ENCODE measurements around the gene RAMAC. TPM values are rescaled to one million over a fixed set of nuclear protein-coding genes. Genes with fewer than 3 reads are reported as not detected.
"Not testable (repeated sequence)": the region's sequence is repeated elsewhere in the genome, so short reads cannot be mapped to it uniquely, and the experiment has no call there.

Gene RAMAC
- total and polyA plus RNA-seq, 11 donors = 11.0 to 25.5 (median 14.9) TPM

DNA sequence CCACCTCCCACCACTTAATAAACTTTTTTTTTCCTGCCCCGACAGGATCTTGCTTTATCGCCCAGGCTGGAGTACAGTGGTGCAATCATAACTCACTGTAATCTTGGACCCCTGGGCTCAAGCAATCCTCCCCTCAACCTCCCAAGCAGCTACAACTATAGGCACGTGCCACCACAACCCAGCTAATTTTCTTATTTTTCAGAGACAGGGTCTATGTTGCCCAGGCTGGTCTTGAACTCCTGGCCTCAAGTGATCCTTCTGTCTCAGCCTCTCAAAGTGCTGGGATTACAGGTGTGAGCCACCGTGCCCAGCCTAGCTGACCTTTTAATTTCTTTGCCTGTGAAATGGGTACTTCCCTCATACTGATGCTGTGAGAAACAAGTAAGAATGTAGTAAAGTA, 29.4 kb downstream of the RAMAC start:
- 81 to 85% (median 82%) methylated on average over 4 of the region's 4 CpGs for WGBS, 4 donors
- H3K36me3 ChIP-seq = peaks cover 3 to 53% (median 45%) of the 10 kb centered on the region in 9 donors
- no peak overlapping the region for H3K27ac ChIP-seq

GRCh38 chr15:83016906-83017305, 30.9 kb downstream of the RAMAC start:
- Histone ChIP-seq H3K4me3 (no peak overlapping the region), H3K27me3 (no peaks in the 10 kb centered on the region), H3K27ac (no peak overlapping the region), H3K9me3 (no peaks in the 10 kb centered on the region), H3K4me1 (peaks cover 0 to 12% (median 7%) of the 10 kb centered on the region in 12 donors), H3K36me3 (peaks cover 3 to 66% (median 57%) of the 10 kb centered on the region in 9 donors)
- 80 to 88% (median 84%) methylated on average over 5 of the region's 5 CpGs for WGBS, 4 donors
- intact Hi-C loops (cut with DNase I) = loop anchor here in 6 of 10 donors (10.0 kb wide), 3 partner anchors 48 to 482 kb away; partner anchors contain the start of genes BTBD1 (in 4 of the 6) and HDGFL3 (in 2 of the 6)
- no peak for ATAC-seq
- DNase-seq = no peak
- no peak for TF ChIP-seq CTCF (IDR thresholded peaks at IDR 0.05)
- no peak for TF ChIP-seq POLR2A (IDR thresholded peaks at IDR 0.05)

More for the DNA sequence above, 29.4 kb downstream of the RAMAC start:
- Histone ChIP-seq H3K4me1 (peaks cover 0 to 20% (median 14%) of the 10 kb centered on the region in 12 donors), H3K9me3 (no peaks in the 10 kb centered on the region), H3K4me3 (no peak overlapping the region), H3K27me3 (no peaks in the 10 kb centered on the region)
- no peak for TF ChIP-seq POLR2A (IDR thresholded peaks at IDR 0.05)
- no peak for TF ChIP-seq CTCF (IDR thresholded peaks at IDR 0.05)
- no peak for DNase-seq
- ATAC-seq = no peak
- intact Hi-C loops (cut with DNase I) = loop anchor here in 6 of 10 donors (10.0 kb wide), 3 partner anchors 49 to 481 kb away; partner anchors contain the start of genes BTBD1 (in 4 of the 6) and HDGFL3 (in 2 of the 6)

- H3K4me3 ChIP-seq = no peak overlapping the region
- no peaks in the 10 kb centered on the region for H3K9me3 ChIP-seq
- peaks cover 3 to 78% (median 57%) of the 10 kb centered on the region in 9 donors for H3K36me3 ChIP-seq
- no peak for ATAC-seq
- H3K4me1 ChIP-seq = no peaks in the 10 kb centered on the region
- TF ChIP-seq CTCF (IDR thresholded peaks at IDR 0.05) (no peak), POLR2A (IDR thresholded peaks at IDR 0.05) (no peak)
- no peak for DNase-seq
- no peak overlapping the region for H3K27ac ChIP-seq
- WGBS, 4 donors = 87 to 95% (median 93%) methylated on average over 2 of the region's 2 CpGs
- intact Hi-C loops (cut with DNase I) = loop anchor here in 6 of 10 donors (10.0 kb wide), 3 partner anchors 46 to 484 kb away; partner anchors contain the start of genes BTBD1 (in 4 of the 6) and HDGFL3 (in 2 of the 6)
- H3K27me3 ChIP-seq = no peaks in the 10 kb centered on the region
Measured at GRCh38 chr15:83018436-83018835, 32.4 kb downstream of the RAMAC start.

DNA sequence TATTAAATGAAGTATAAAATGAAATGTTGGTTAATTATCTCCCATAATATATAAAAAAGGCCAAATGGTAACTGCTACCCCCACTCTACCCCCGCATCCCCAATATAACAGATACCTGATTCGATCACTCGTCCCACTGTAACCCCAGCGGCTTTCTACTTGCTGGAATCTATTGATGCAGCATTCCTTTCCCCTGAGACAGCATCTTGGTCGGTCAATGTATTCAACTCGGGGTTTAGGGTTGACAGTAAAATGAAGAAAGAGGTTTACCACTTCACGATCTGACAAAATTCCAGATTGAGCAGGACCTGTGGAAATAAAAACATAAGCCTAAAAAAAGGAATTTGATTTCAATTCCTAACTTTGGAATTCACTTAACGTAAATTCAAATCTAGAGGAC, 44.0 kb downstream of the RAMAC start:
- WGBS, 4 donors = 90 to 94% (median 91%) methylated on average over 8 of the region's 8 CpGs
- DNase-seq (no peak), ATAC-seq (no peak)
- Histone ChIP-seq H3K9me3 (peaks cover 0 to 4% (median 0%) of the 10 kb centered on the region in 12 donors), H3K27me3 (no peaks in the 10 kb centered on the region), H3K4me3 (no peak overlapping the region), H3K4me1 (no peaks in the 10 kb centered on the region), H3K27ac (no peak overlapping the region), H3K36me3 (peaks cover 0 to 74% (median 51%) of the 10 kb centered on the region in 9 donors)
- intact Hi-C loops (cut with DNase I) = no loop called here
- TF ChIP-seq CTCF (IDR thresholded peaks at IDR 0.05) (no peak), POLR2A (IDR thresholded peaks at IDR 0.05) (no peak)

DNA sequence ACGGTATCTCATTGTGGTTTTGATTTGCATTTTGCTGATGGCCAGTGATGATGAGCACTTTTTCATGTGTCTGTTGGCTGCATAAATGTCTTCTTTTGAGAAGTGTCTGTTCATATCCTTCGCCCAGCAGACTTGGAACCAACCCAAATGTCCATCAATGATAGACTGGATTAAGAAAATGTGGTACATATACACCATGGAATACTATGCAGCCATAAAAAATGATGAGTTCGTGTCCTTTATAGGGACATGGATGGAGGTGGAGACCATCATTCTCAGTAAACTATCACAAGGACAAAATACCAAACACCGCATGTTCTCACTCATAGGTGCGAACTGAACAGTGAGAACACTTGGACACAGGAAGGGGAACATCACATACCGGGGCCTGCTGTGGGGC, 45.2 kb downstream of the RAMAC start:
- H3K9me3 ChIP-seq; H3K4me3 ChIP-seq; intact Hi-C loops (cut with DNase I); H3K27me3 ChIP-seq; H3K27ac ChIP-seq; DNase-seq; H3K4me1 ChIP-seq; ATAC-seq: not testable (repeated sequence)
- H3K36me3 ChIP-seq = peaks cover 0 to 70% (median 52%) of the 10 kb centered on the region in 9 donors
- 96 to 100% (median 98%) methylated on average over 6 of the region's 6 CpGs for WGBS, 4 donors
